Measurements from ENCODE around the gene PPP2CA.

PPP2CA gene

GRCh38 chr5:134146651-134147518 is 79.0 kb downstream of the PPP2CA start:
- DNase-seq = no peak

GRCh38 chr5:134145779-134146581 is 79.9 kb downstream of the PPP2CA start:
- DNase-seq = peak; percentile 90 to 92

- DNase-seq = no peak
These were observed 80.7 kb downstream of the PPP2CA start for GRCh38 chr5:134145041-134145757.
